ENCODE measurements around the gene CRYBG3.

Gene CRYBG3

GRCh38 chr3:97952280-97952679 is 130.5 kb downstream of the CRYBG3 start:
- TF ChIP-seq CTCF (IDR thresholded peaks at IDR 0.05) = no peak

- TF ChIP-seq CTCF (IDR thresholded peaks at IDR 0.05) = no peak
Measured at GRCh38 chr3:97952872-97953271, 131.1 kb downstream of the CRYBG3 start.

GRCh38 chr3:97954228-97954827 is 132.5 kb downstream of the CRYBG3 start:
- no peak for TF ChIP-seq CTCF (IDR thresholded peaks at IDR 0.05)

GRCh38 chr3:97956051-97956450 is 134.2 kb downstream of the CRYBG3 start:
- TF ChIP-seq CTCF (IDR thresholded peaks at IDR 0.05) = no peak

GRCh38 chr3:97957617-97958311 is 136.0 kb downstream of the CRYBG3 start:
- no peak for TF ChIP-seq CTCF (IDR thresholded peaks at IDR 0.05)

GRCh38 chr3:97958396-97958795 is 136.6 kb downstream of the CRYBG3 start:
- TF ChIP-seq CTCF (IDR thresholded peaks at IDR 0.05) = no peak

- TF ChIP-seq CTCF (IDR thresholded peaks at IDR 0.05) = no peak
Measured at GRCh38 chr3:97958796-97959195, 137.0 kb downstream of the CRYBG3 start.
